Measurements from ENCODE around the gene ICE2.

Gene ICE2

GRCh38 chr15:60480888-60481287, 1.9 kb upstream of the ICE2 start:
- no CpG with 5 or more reads among the region's 3 CpGs for WGBS, 2 donors (ENCODE audit: extremely low coverage in 2 of 2, insufficient read length in 2 of 2, insufficient replicate concordance in 1 of 2)
- Histone ChIP-seq H2BK120ac (ENCODE audit: low read depth, low read length) (no peak overlapping the region), H3K4me1 (ENCODE audit: control insufficient read depth in 2 of 2, insufficient read depth in 1 of 2, low read depth in 1 of 2, low read length in 2 of 2) (peaks cover 7 to 10% of the 10 kb centered on the region in 2 donors), H3K4ac (ENCODE audit: low read length) (no peak overlapping the region), H3K9ac (ENCODE audit: low read depth, low read length, poor library complexity) (no peak overlapping the region), H3K18ac (ENCODE audit: low read length) (no peak overlapping the region), H3K23ac (ENCODE audit: low read depth, low read length, poor library complexity) (no peak overlapping the region), H2BK12ac (ENCODE audit: low read length) (no peak overlapping the region), H2AK5ac (ENCODE audit: low read depth, low read length) (no peak overlapping the region), H3K27ac (replicated peaks; ENCODE audit: low read length) (no peak overlapping the region), H3K27me3 (ENCODE audit: control insufficient read depth in 3 of 3, insufficient read depth in 3 of 3, low read depth in 1 of 3, low read length in 3 of 3) (no peaks in the 10 kb centered on the region), H2BK15ac (ENCODE audit: low read length) (no peak overlapping the region), H3K9me3 (replicated peaks in 1 of 2; ENCODE audit: control insufficient read depth in 2 of 2, insufficient read depth in 1 of 2, low read depth in 1 of 2, low read length in 2 of 2) (no peaks in the 10 kb centered on the region), H3K36me3 (replicated peaks in 1 of 2; ENCODE audit: control insufficient read depth in 2 of 2, insufficient read depth in 2 of 2, low read length in 2 of 2) (peaks cover 2 to 13% of the 10 kb centered on the region in 2 donors), H4K8ac (ENCODE audit: low read depth, low read length) (no peak overlapping the region), H4K91ac (ENCODE audit: low read depth, low read length, poor library complexity) (no peak overlapping the region), H2AFZ (ENCODE audit: low read length) (no peak overlapping the region), H3K4me2 (ENCODE audit: insufficient read depth, low read length, poor library complexity, severe bottlenecking) (no peak overlapping the region), H2BK5ac (ENCODE audit: low read length) (no peak overlapping the region), H3K14ac (ENCODE audit: low read length) (no peak overlapping the region), H3K4me3 (ENCODE audit: low read length in 2 of 2) (no peak overlapping the region), H3K79me1 (ENCODE audit: low read depth, low read length) (peaks cover 5% of the 10 kb centered on the region)
- DNase-seq (ENCODE audit: low spot score): no peak

GRCh38 chr15:60480149-60480548, 1.2 kb upstream of the ICE2 start:
- no peak overlapping the region for H3K14ac ChIP-seq (ENCODE audit: low read length)
- H2BK5ac ChIP-seq (ENCODE audit: low read length): no peak overlapping the region
- no peak overlapping the region for H3K18ac ChIP-seq (ENCODE audit: low read length)
- H3K9ac ChIP-seq (ENCODE audit: low read depth, low read length, poor library complexity): no peak overlapping the region
- H2AK5ac ChIP-seq (ENCODE audit: low read depth, low read length): no peak overlapping the region
- no peak overlapping the region for H4K8ac ChIP-seq (ENCODE audit: low read depth, low read length)
- H3K23ac ChIP-seq (ENCODE audit: low read depth, low read length, poor library complexity): no peak overlapping the region
- no peaks in the 10 kb centered on the region for H3K27me3 ChIP-seq (ENCODE audit: control insufficient read depth in 3 of 3, insufficient read depth in 3 of 3, low read depth in 1 of 3, low read length in 3 of 3)
- peaks cover 2 to 20% of the 10 kb centered on the region in 2 donors for H3K36me3 ChIP-seq (replicated peaks in 1 of 2; ENCODE audit: control insufficient read depth in 2 of 2, insufficient read depth in 2 of 2, low read length in 2 of 2)
- no peak overlapping the region for H2BK12ac ChIP-seq (ENCODE audit: low read length)
- peaks cover 5% of the 10 kb centered on the region for H3K79me1 ChIP-seq (ENCODE audit: low read depth, low read length)
- H3K4me2 ChIP-seq (ENCODE audit: insufficient read depth, low read length, poor library complexity, severe bottlenecking): no peak overlapping the region
- H3K9me3 ChIP-seq (replicated peaks in 1 of 2; ENCODE audit: control insufficient read depth in 2 of 2, insufficient read depth in 1 of 2, low read depth in 1 of 2, low read length in 2 of 2): no peaks in the 10 kb centered on the region
- no peak overlapping the region for H3K4me3 ChIP-seq (ENCODE audit: low read length in 2 of 2)
- no peak overlapping the region for H3K4ac ChIP-seq (ENCODE audit: low read length)
- H3K4me1 ChIP-seq (ENCODE audit: control insufficient read depth in 2 of 2, insufficient read depth in 1 of 2, low read depth in 1 of 2, low read length in 2 of 2): peaks cover 7 to 10% of the 10 kb centered on the region in 2 donors
- no peak overlapping the region for H4K91ac ChIP-seq (ENCODE audit: low read depth, low read length, poor library complexity)
- no peak overlapping the region for H2AFZ ChIP-seq (ENCODE audit: low read length)
- H2BK120ac ChIP-seq (ENCODE audit: low read depth, low read length): no peak overlapping the region
- H2BK15ac ChIP-seq (ENCODE audit: low read length): no peak overlapping the region
- no peak overlapping the region for H3K27ac ChIP-seq (replicated peaks; ENCODE audit: low read length)
- WGBS, 2 donors (ENCODE audit: extremely low coverage in 2 of 2, insufficient read length in 2 of 2, insufficient replicate concordance in 1 of 2): no CpG with 5 or more reads among the region's 1 CpG
- no peak for DNase-seq (ENCODE audit: low spot score)

GRCh38 chr15:60479361-60480110, 594 bp upstream of the ICE2 start:
- Histone ChIP-seq H3K23ac (ENCODE audit: low read depth, low read length, poor library complexity) (peak overlapping the region; percentile 86), H3K27me3 (ENCODE audit: control insufficient read depth in 3 of 3, insufficient read depth in 3 of 3, low read depth in 1 of 3, low read length in 3 of 3) (no peaks in the 10 kb centered on the region), H2AFZ (ENCODE audit: low read length) (peak overlapping the region; percentile 90), H4K91ac (ENCODE audit: low read depth, low read length, poor library complexity) (no peak overlapping the region), H3K4me3 (ENCODE audit: low read length in 2 of 2) (peak overlapping the region; percentile 77 to 97), H2BK120ac (ENCODE audit: low read depth, low read length) (peak overlapping the region; percentile 5), H3K79me1 (ENCODE audit: low read depth, low read length) (peaks cover 5% of the 10 kb centered on the region), H2BK5ac (ENCODE audit: low read length) (no peak overlapping the region), H3K4me2 (ENCODE audit: insufficient read depth, low read length, poor library complexity, severe bottlenecking) (peak overlapping the region; percentile 66), H3K18ac (ENCODE audit: low read length) (no peak overlapping the region), H4K8ac (ENCODE audit: low read depth, low read length) (no peak overlapping the region), H2AK5ac (ENCODE audit: low read depth, low read length) (no peak overlapping the region), H2BK12ac (ENCODE audit: low read length) (no peak overlapping the region), H3K36me3 (replicated peaks in 1 of 2; ENCODE audit: control insufficient read depth in 2 of 2, insufficient read depth in 2 of 2, low read length in 2 of 2) (peaks cover 2 to 26% of the 10 kb centered on the region in 2 donors), H3K9me3 (replicated peaks in 1 of 2; ENCODE audit: control insufficient read depth in 2 of 2, insufficient read depth in 1 of 2, low read depth in 1 of 2, low read length in 2 of 2) (no peaks in the 10 kb centered on the region), H3K9ac (ENCODE audit: low read depth, low read length, poor library complexity) (peak overlapping the region; percentile 100), H3K14ac (ENCODE audit: low read length) (no peak overlapping the region), H3K4ac (ENCODE audit: low read length) (no peak overlapping the region), H2BK15ac (ENCODE audit: low read length) (no peak overlapping the region), H3K4me1 (ENCODE audit: control insufficient read depth in 2 of 2, insufficient read depth in 1 of 2, low read depth in 1 of 2, low read length in 2 of 2) (peaks cover 7 to 10% of the 10 kb centered on the region in 2 donors), H3K27ac (replicated peaks; ENCODE audit: low read length) (peak overlapping the region; percentile 21)
- 100% methylated on average over 1 of the region's 10 CpGs; no CpG with 5 or more reads in 1 of the 2 donors for WGBS, 2 donors (ENCODE audit: extremely low coverage in 2 of 2, insufficient read length in 2 of 2, insufficient replicate concordance in 1 of 2)
- no peak for DNase-seq (ENCODE audit: low spot score)

GRCh38 chr15:60477916-60478565, 901 bp downstream of the ICE2 start:
- no peak overlapping the region for H3K18ac ChIP-seq (ENCODE audit: low read length)
- H2BK12ac ChIP-seq (ENCODE audit: low read length): no peak overlapping the region
- H3K36me3 ChIP-seq (replicated peaks in 1 of 2; ENCODE audit: control insufficient read depth in 2 of 2, insufficient read depth in 2 of 2, low read length in 2 of 2): peaks cover 7 to 41% of the 10 kb centered on the region in 2 donors
- H3K79me1 ChIP-seq (ENCODE audit: low read depth, low read length): peaks cover 5% of the 10 kb centered on the region
- no peak for DNase-seq (ENCODE audit: low spot score)
- H3K23ac ChIP-seq (ENCODE audit: low read depth, low read length, poor library complexity): no peak overlapping the region
- H4K8ac ChIP-seq (ENCODE audit: low read depth, low read length): no peak overlapping the region
- no CpG with 5 or more reads among the region's 9 CpGs for WGBS, 2 donors (ENCODE audit: extremely low coverage in 2 of 2, insufficient read length in 2 of 2, insufficient replicate concordance in 1 of 2)
- peak overlapping the region; percentile 90 for H2AFZ ChIP-seq (ENCODE audit: low read length)
- H3K4me2 ChIP-seq (ENCODE audit: insufficient read depth, low read length, poor library complexity, severe bottlenecking): peak overlapping the region; percentile 66
- no peak overlapping the region for H2BK120ac ChIP-seq (ENCODE audit: low read depth, low read length)
- no peak overlapping the region for H3K9ac ChIP-seq (ENCODE audit: low read depth, low read length, poor library complexity)
- no peaks in the 10 kb centered on the region for H3K27me3 ChIP-seq (ENCODE audit: control insufficient read depth in 3 of 3, insufficient read depth in 3 of 3, low read depth in 1 of 3, low read length in 3 of 3)
- H2AK5ac ChIP-seq (ENCODE audit: low read depth, low read length): no peak overlapping the region
- H3K27ac ChIP-seq (replicated peaks; ENCODE audit: low read length): no peak overlapping the region
- H2BK5ac ChIP-seq (ENCODE audit: low read length): no peak overlapping the region
- H3K9me3 ChIP-seq (replicated peaks in 1 of 2; ENCODE audit: control insufficient read depth in 2 of 2, insufficient read depth in 1 of 2, low read depth in 1 of 2, low read length in 2 of 2): no peaks in the 10 kb centered on the region
- peak overlapping the region; percentile 77 to 97 for H3K4me3 ChIP-seq (ENCODE audit: low read length in 2 of 2)
- no peak overlapping the region for H3K14ac ChIP-seq (ENCODE audit: low read length)
- H3K4ac ChIP-seq (ENCODE audit: low read length): no peak overlapping the region
- peaks cover 7 to 10% of the 10 kb centered on the region in 2 donors for H3K4me1 ChIP-seq (ENCODE audit: control insufficient read depth in 2 of 2, insufficient read depth in 1 of 2, low read depth in 1 of 2, low read length in 2 of 2)
- no peak overlapping the region for H2BK15ac ChIP-seq (ENCODE audit: low read length)
- no peak overlapping the region for H4K91ac ChIP-seq (ENCODE audit: low read depth, low read length, poor library complexity)

All from neuronal stem cell (in vitro differentiated cells).